Skin of body (tissue), 2 donors: ENCODE data around the gene PLB1. TPM values are rescaled to one million over a fixed set of nuclear protein-coding genes. Genes with fewer than 3 reads are reported as not detected.
A peak's percentile ranks its signal among the peaks of the same experiment; 100 is the strongest.

Experiments
- DNase-seq: peaks from one replicate; lab custom pipeline; 2025; lab: John Stamatoyannopoulos, UW
- total RNA-seq: library from RNA; depleted of rRNA; stranded (reverse); fragments of >200 nt; gene quantifications from one replicate; pipeline ENCODE4 v1.2.3, GENCODE V29; 2014

Gene PLB1
- total RNA-seq, 1 donor from 2014 or later: 7.2 TPM

DNA sequence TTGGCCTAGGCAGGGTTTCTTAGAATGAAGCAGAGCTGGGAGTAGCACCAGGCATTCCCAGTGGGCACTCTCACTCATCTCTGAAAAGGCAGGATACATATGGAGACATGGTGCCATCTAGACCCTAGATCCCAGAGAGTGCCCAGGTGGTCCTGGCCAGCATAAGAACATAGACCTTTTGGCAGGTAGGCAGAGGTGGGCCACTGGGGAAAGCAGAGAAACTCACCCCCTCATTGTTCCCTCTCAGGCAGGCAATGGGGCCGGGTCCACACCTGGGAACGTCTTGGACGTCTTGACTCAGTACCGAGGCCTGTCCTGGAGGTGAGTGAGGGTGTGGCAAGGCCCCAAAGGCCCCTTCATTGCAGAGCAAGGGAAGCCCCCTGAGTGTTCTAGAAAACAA lies 69.2 kb downstream of the PLB1 start:
- DNase-seq: no peak

DNA sequence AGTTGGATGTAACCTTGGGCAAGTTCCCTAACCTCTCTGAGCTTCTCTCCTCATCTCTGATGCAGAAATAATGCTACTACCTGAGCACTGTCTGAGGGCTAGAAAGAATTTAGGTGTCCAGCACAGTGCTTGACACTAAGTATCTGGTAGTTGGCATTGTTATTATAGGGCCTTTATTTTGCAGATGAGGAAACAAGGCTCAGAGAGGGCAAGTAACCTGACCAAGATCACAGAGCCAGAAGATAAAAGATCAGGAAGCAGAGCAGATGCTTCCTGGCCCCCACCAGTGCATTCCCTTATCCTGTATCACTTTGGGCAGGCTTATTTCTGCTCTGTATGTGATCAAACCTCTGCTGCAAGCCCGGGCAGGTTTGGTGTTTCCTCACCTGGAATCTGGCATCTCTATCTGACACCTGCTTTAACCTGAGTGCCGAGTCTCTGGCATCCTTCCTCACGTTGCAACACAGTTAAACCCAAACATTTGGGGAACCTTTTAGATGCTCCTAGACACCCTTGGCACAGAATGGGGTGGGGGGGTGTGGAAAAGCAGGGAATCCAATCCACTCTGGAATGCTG lies 69.9 kb downstream of the PLB1 start:
- DNase-seq: peak; percentile 19

GRCh38 chr2:28566521-28567041 lies 70.7 kb downstream of the PLB1 start:
- peak; percentile 75 for DNase-seq

DNA sequence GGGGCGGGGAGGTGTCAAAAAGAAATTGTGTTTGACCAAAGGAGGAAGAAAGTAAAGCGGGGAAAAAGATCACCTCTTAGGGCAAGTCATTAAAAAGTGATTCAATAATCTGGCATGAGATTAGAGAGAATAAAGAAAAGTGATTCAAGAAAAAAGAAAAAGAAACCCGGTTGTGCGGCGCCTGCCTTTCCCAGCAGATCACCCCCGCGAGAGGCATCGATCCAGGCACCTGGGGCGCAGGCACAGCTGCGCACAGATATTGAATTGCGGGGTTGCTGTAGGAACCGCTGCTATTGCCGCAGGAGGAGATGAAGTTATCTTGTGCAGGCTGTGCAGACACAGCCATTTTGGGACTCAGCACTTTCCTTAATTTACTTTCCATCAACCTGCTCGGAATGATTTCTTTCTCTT lies 71.2 kb downstream of the PLB1 start:
- DNase-seq: peak; percentile 71

DNA sequence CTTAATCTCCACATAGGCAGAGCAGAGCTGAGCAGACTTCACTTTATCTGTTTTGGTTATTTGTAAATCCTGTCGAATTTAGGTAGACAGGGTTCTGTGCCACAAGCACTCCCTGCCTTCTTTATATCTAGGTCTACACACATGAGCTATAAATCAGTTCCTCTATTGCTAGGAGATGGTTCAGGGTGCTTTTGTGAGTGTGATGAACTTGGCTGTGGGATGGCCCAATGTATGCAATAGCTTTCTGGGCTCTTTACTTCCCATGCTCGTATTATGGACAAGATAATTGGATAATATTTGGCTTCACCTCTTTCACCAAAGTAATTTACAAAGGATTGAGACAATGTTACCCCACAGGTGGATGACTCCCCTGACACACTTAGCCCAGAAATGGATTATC lies 72.2 kb downstream of the PLB1 start:
- DNase-seq: no peak

DNA sequence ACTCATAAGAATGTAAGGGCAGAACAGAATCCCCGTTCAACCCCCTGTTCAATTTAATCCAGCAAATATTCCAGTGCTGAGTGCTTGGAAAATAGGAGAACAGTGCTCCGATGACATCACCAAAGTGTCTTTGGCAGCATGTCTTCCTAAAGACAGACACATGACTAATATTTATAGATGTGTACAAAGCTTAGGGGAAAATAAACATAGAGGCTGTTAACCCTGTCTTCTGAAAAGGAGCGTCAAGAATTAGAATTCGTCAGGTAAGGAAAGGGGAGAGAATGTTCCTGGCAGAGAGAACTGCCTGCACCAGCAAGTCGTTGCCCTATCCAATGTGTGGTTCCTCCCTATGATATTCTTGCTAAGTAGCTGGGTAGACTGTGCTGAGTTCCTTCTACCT lies 72.7 kb downstream of the PLB1 start:
- no peak for DNase-seq

GRCh38 chr2:28570431-28570830 lies 74.6 kb downstream of the PLB1 start:
- DNase-seq: no peak

DNA sequence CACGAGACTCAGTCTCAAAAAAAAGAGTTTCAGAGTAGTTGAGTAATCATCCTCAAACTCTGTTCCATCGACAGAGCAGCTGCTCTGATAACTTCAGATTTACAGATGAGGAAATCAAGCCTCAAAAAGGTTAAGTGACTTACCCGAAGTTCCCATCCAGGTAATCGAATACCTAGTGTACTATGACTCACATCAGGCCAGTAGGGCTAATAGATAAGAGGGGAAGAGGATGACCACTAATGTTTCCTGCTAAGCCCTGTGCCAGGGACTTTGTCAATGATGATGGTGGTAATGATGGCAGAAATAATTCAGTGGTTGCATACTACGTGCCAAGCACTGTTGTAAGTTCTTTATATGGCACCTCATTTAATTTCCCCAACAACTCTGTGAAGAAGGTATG lies 80.9 kb downstream of the PLB1 start:
- DNase-seq: no peak

GRCh38 chr2:28577791-28578680 lies 82.2 kb downstream of the PLB1 start:
- no peak for DNase-seq

- DNase-seq: no peak
Observed at GRCh38 chr2:28578774-28579173, 82.9 kb downstream of the PLB1 start.

DNA sequence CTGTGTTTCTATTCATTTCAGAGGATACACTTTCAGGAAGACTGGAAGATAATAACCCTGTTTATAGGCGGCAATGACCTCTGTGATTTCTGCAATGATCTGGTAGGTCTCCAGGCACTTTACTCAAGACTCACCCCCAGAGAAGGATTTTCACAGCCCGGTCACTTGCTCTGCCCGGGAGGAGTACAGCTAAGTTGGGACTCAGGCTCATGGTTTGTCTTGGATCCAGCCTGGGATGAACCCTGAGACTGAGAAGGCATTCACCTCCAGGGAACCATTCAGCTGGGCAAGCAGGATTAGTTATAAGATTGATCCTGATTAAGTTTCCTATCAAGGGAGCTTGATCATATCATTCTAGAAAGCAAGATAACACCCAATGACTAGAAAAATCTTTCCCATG lies 83.7 kb downstream of the PLB1 start:
- DNase-seq: no peak

DNA sequence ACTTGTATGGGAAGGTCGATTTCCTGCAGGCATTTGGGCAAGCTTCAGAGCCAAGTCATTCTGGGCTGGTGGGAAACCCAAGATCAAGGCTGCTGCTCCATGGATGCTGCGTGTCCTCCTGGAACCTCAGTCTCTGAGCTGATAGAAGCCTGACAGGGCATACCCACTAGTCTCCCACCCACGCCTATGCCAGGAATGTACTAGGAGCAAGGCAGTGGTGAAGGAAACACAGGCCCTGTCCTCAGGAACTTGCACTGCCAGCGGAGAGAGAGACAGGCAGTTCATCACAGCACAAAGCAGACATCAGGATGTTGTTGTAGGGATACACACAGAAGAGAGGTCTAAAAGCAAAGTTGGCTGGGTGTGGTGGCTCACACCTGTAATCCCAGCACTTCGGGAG lies 84.2 kb downstream of the PLB1 start:
- DNase-seq: no peak

DNA sequence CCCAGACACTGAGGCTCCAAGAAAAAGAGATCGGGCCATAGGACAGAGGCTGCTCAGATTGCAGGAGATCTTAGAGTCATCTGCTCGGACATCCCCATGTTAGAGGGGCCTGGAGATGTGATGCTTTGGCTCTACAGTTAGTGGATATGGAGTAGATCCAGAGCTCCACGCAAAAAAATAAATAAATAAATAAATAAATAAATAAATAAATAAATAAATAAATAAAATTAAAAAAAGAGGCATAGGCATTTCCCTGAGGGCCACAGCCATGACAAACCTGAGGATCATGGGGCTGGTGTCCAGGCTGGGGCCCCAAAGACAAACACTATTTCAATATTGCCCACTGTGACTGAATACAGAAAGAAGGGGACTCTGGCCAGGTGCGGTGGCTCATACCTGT lies 85.5 kb downstream of the PLB1 start:
- DNase-seq: no peak

- DNase-seq: no peak
Observed at GRCh38 chr2:28582152-28582551, 86.3 kb downstream of the PLB1 start.

DNA sequence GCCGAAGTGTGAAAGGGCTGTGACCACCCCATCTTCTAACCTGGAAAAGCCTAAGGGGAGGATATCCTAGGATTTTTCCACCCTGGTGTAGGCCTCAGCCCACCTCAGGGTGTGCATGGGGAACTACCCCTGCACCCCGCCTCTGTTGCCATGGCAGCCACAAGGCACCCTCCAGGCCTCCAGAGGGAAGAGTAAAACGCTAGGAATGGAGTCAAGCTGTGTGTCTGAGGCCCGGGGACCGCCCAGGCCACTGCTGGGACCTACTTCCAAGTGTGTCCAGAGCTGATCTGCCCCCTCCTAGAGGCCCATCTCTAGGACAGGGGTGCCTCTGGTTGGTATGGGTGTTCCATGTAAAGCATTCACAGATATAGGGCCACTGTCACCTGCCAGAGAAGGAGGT lies 86.7 kb downstream of the PLB1 start:
- DNase-seq: no peak

DNA sequence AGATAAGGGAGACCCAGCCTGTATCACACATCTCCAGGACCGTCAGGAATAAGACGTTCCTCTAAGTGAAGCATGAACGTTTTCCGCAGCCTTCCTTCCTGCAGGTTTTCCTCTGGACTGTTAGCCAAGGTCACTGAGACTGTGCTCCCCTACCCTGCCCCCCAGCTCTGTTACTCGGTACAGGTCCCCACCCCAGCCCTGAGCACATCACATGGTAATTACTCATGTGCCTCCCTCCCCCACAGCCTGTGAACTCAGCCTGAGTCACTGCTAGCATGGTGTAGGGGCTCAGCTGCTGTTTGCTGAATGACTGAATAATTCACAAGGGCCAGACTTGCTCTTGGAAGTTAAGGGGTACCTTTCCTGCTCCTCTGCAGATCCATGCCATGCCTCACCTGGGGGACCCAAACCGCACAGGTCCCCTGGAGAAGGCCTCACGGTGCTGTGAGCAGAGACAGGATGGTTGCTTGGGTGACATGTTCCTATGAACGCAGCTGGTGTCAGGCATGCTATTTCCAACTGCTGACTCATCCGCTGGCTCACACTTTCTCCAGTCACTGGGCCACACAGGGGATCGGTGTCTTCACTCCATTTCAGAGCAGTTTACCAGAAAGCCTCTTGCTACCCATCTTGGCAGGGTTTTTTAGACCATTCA lies 88.2 kb downstream of the PLB1 start:
- DNase-seq: peak; percentile 67

- DNase-seq: no peak
Observed at GRCh38 chr2:28586867-28587266, 91.0 kb downstream of the PLB1 start.

DNA sequence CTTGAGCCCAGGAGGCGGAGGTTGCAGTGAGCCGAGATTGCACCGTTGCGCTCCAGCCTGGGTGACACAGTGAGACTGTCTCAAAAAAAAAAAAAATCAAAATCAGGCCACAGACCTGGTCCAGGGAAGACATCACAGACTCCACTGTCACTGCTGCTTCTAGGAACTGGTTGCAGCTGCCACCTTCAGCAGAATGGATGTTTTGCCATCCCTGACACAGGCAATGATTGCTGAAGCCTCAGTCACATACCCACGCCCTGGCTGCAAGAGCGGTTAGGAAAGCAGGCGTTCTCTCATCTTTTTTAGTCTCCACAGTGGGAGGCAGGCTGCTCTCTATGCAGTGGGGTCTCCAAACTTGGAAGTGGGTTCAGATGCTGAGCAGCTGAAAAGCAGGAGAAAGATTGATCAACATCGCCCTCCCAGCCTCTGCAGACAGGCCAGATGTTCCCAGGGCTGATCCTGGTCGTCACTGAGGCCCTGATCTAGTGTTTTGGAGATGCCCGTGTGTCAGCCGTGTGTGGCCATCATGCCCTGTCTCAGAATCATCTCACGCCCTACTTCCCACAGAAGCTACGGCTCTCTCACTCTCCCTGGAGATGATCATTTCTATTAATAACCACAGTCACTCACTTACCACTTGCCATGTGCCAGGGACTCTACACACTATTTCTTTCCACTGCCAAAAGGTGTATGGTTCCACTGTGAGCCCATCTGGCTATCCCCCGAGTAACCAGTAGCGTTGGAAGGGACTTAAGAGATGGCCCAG lies 91.8 kb downstream of the PLB1 start:
- no peak for DNase-seq

DNA sequence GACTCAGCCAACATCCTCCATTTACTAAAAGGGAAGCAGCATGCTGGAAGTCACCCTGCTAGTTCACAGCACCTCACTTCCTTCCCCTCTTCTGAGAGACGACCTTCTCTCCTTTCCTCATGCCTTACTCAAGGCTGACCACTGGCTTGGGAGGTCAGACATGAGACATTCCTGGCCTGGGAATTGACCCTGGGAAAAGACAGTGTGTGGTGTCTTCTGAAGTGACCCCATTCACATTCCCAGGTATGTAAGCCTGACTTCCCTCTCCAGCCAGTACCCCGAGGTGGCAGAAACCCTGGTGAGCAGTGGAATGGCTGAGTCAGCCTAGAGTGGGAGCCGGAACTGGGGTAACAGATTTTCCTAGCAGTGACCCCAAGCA lies 92.4 kb downstream of the PLB1 start:
- no peak for DNase-seq

DNA sequence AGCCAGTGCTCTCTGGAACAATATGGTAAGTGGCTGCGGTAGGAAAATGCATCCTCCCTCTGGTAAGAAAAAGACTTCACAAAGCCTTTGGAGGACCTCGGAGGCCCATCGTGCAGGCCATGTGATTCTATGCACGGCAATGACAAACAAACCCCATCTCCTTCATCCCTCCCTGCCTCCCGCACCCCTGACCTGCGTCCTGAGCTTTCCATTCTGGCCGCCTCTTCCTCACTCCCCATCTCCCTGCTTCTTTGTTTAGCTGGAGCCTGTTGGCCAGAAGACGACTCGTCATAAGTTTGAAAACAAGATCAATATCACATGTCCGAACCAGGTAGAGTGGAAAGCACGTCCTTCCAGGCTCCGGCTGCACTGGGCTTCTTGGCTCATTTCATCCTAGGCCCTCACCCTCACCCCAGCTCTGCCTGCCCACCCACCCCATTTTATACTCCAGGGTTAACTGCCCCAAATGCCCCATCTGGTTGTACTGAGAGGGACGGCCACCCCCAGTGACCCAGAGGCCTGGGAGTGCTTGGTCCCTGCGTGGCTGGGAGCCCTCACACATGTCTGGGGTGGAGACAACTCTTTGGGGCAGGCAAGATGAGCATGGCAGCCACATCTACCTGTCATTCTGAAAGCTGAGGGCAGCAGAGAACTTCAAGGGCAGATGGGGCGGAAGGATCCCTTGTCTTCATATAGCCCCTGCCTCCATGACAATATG lies 94.0 kb downstream of the PLB1 start:
- no peak for DNase-seq
